Measurements from ENCODE around the gene ADAM15. TPM values are rescaled to one million over a fixed set of nuclear protein-coding genes. Genes with fewer than 3 reads are reported as not detected.

Gene ADAM15
- total and polyA plus RNA-seq, 5 donors from 2014 or later, result 9.8 to 31.5 (median 20.6) TPM

DNA sequence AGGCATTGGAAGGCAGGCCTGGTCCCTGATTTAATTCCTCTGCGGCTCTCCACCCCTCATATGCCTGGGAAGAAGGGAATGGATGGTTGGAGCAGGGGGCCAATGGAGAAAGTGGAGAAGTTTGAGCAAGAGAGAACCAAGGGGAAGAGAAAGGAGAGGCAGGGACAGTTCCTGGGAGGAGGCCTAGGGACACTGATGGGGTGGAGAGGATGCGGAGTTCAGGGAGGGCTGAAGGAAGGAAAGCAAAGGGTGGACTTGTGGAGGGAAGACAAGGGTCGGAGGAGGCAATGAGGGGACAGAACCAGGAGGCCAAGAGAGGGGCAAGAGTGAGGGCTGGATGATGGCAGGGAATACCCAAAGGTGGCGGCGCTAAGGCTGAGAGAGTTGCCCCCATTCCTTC, 41.4 kb upstream of the ADAM15 start:
- DNase-seq (no peak), ATAC-seq (ENCODE audit: low read depth in 2 of 2) (no peak)
- peaks cover 100% of the 10 kb centered on the region for H3K4me1 ChIP-seq (ENCODE audit: control insufficient read depth, insufficient read depth, low read length, poor library complexity, severe bottlenecking)
- H3K27me3 Mint-ChIP-seq, result no peaks in the 10 kb centered on the region
- peaks cover 9% of the 10 kb centered on the region for H3K36me3 ChIP-seq (ENCODE audit: control insufficient read depth, insufficient read depth, low read length)
- H3K4me3 Mint-ChIP-seq, result peak overlapping the region; percentile 94 to 99 (median 94)
- H3K27ac Mint-ChIP-seq, result peak overlapping the region; percentile 91 to 94 (median 93)
- H3K4me1 Mint-ChIP-seq, result peaks cover 17 to 86% (median 49%) of the 10 kb centered on the region in 4 donors
- H3K36me3 Mint-ChIP-seq, result peaks cover 5% of the 10 kb centered on the region
- no peaks in the 10 kb centered on the region for H3K27me3 ChIP-seq (ENCODE audit: control insufficient read depth, insufficient read depth, low read length)
- H3K27ac ChIP-seq (ENCODE audit: insufficient read depth, low read length, poor library complexity, severe bottlenecking), result peak overlapping the region; percentile 84
- H3K4me3 ChIP-seq (ENCODE audit: low read depth, low read length), result peak overlapping the region; percentile 86
- H3K9me3 Mint-ChIP-seq, result no peaks in the 10 kb centered on the region
- no peaks in the 10 kb centered on the region for H3K9me3 ChIP-seq (ENCODE audit: control insufficient read depth in 2 of 2, low read length in 2 of 2)

DNA sequence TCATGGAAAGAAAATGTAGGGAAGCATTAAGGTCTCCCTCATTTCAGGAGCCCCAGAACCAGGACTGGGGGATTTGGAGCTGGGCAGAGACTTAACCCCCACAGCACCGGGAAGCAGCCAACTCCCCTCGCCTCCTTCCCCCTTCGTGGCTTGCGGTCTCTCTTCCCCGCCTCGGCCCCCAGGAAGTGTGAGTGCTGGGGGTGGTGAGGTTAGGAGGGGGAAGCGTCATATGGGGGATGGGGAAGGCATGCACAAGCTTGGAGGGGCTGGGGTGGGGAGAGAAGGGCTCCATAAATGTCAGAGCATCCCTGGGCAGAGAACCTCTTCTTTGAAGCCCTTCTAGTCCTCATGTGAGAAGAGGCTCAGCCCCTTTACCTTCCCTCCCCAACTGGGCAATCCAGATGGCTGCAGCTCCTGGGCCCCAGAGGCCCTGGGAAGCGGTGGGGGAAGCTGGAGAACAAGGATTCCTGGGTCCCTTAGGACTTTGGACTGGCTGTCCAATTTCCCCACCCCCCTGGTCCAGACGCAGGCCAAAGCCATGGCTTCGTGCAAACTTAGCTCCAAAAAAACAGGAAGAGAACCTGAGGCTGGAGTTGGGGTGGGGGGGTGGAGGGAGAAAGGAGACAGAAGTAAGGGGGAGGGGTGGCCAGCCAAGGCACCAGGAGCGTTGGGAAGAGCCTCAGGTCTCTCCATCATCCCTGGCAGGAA, 40.8 kb upstream of the ADAM15 start:
- Mint-ChIP-seq H3K4me1 (peaks cover 17 to 84% (median 47%) of the 10 kb centered on the region in 4 donors), H3K9me3 (no peaks in the 10 kb centered on the region), H3K27me3 (no peaks in the 10 kb centered on the region), H3K36me3 (peaks cover 5% of the 10 kb centered on the region), H3K27ac (peak overlapping the region; percentile 91 to 94 (median 93)), H3K4me3 (peak overlapping the region; percentile 94 to 99 (median 94))
- DNase-seq, result peak in 1 of 3 donors; percentile 48
- peaks cover 100% of the 10 kb centered on the region for H3K4me1 ChIP-seq (ENCODE audit: control insufficient read depth, insufficient read depth, low read length, poor library complexity, severe bottlenecking)
- no peaks in the 10 kb centered on the region for H3K9me3 ChIP-seq (ENCODE audit: control insufficient read depth in 2 of 2, low read length in 2 of 2)
- no peak for ATAC-seq (ENCODE audit: low read depth in 2 of 2)
- peak overlapping the region; percentile 84 for H3K27ac ChIP-seq (ENCODE audit: insufficient read depth, low read length, poor library complexity, severe bottlenecking)
- H3K27me3 ChIP-seq (ENCODE audit: control insufficient read depth, insufficient read depth, low read length), result no peaks in the 10 kb centered on the region
- H3K36me3 ChIP-seq (ENCODE audit: control insufficient read depth, insufficient read depth, low read length), result peaks cover 12% of the 10 kb centered on the region
- peak overlapping the region; percentile 86 for H3K4me3 ChIP-seq (ENCODE audit: low read depth, low read length)

DNA sequence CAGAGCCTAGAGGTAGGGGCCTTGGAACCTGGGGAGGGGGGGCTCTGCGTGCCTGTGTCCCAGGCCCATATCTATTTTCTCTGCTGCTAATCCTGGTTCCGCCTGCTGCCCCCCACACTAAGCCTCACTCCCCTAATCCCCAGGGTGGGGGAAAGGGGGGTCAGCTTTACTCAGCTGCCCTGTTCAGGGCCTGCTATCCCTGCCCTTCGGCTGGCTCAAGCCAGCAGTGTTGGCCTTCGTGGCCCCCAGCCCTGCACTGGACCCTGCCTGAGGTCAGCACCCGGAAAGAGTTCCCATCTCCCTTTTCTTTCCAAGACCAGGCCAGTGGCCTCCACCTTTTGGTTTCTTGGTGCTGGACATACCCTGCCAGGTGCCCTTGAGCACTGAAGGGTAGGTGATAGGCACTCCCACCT, 40.1 kb upstream of the ADAM15 start:
- Histone ChIP-seq H3K4me1 (ENCODE audit: control insufficient read depth, insufficient read depth, low read length, poor library complexity, severe bottlenecking) (peaks cover 100% of the 10 kb centered on the region), H3K4me3 (ENCODE audit: low read depth, low read length) (no peak overlapping the region), H3K27me3 (ENCODE audit: control insufficient read depth, insufficient read depth, low read length) (no peaks in the 10 kb centered on the region), H3K36me3 (ENCODE audit: control insufficient read depth, insufficient read depth, low read length) (peaks cover 14% of the 10 kb centered on the region), H3K9me3 (ENCODE audit: control insufficient read depth in 2 of 2, low read length in 2 of 2) (no peaks in the 10 kb centered on the region), H3K27ac (ENCODE audit: insufficient read depth, low read length, poor library complexity, severe bottlenecking) (peak overlapping the region; percentile 84)
- H3K36me3 Mint-ChIP-seq, result peaks cover 8% of the 10 kb centered on the region
- H3K27me3 Mint-ChIP-seq, result no peaks in the 10 kb centered on the region
- ATAC-seq (ENCODE audit: low read depth in 2 of 2) (no peak), DNase-seq (no peak)
- H3K4me3 Mint-ChIP-seq, result peak overlapping the region; percentile 74 to 95 (median 92)
- H3K9me3 Mint-ChIP-seq, result no peaks in the 10 kb centered on the region
- H3K27ac Mint-ChIP-seq, result peak overlapping the region; percentile 62 to 73 (median 69)
- H3K4me1 Mint-ChIP-seq, result peaks cover 16 to 84% (median 49%) of the 10 kb centered on the region in 4 donors

DNA sequence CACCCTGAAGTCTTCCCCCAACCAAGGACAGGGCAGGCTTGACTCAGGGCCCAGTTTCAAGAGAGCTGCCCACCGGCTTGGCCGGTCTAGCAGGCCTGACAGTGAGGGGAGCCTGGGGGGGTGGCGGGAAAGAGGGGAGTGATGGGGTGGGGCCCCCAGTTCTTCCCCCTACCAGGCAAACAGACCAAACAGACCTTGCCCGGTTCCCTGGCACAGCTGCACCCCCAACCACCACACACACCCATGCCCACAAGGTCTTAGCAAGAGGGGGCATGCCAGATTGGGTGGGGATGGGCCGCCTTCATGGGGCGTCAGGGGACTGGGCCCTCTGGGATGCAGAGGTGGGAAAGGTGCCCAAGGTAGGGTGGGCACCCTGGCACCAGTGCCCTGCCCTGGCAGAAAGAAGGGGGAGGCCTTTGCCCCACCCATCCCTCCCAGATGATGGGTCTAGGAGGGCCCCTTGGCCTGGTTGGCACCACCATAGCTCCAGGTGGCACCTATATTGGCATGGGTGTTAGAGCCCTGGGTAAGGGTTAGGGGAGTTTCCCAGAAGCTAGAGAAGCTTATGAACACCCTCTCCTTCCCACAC, 39.6 kb upstream of the ADAM15 start:
- peaks cover 12% of the 10 kb centered on the region for H3K36me3 Mint-ChIP-seq
- H3K4me1 ChIP-seq (ENCODE audit: control insufficient read depth, insufficient read depth, low read length, poor library complexity, severe bottlenecking), result peaks cover 100% of the 10 kb centered on the region
- no peaks in the 10 kb centered on the region for H3K9me3 ChIP-seq (ENCODE audit: control insufficient read depth in 2 of 2, low read length in 2 of 2)
- no peaks in the 10 kb centered on the region for H3K27me3 Mint-ChIP-seq
- H3K27me3 ChIP-seq (ENCODE audit: control insufficient read depth, insufficient read depth, low read length), result no peaks in the 10 kb centered on the region
- peak overlapping the region; percentile 80 to 86 (median 81) for H3K27ac Mint-ChIP-seq
- DNase-seq, result no peak
- peak overlapping the region; percentile 88 to 95 (median 92) for H3K4me3 Mint-ChIP-seq
- peak overlapping the region; percentile 35 for H3K4me3 ChIP-seq (ENCODE audit: low read depth, low read length)
- ATAC-seq (ENCODE audit: low read depth in 2 of 2), result no peak
- peak overlapping the region; percentile 84 for H3K27ac ChIP-seq (ENCODE audit: insufficient read depth, low read length, poor library complexity, severe bottlenecking)
- H3K4me1 Mint-ChIP-seq, result peaks cover 11 to 84% (median 49%) of the 10 kb centered on the region in 4 donors
- H3K9me3 Mint-ChIP-seq, result no peaks in the 10 kb centered on the region
- H3K36me3 ChIP-seq (ENCODE audit: control insufficient read depth, insufficient read depth, low read length), result peaks cover 15% of the 10 kb centered on the region

- Mint-ChIP-seq H3K4me1 (peaks cover 6 to 84% (median 47%) of the 10 kb centered on the region in 4 donors), H3K36me3 (peaks cover 12% of the 10 kb centered on the region), H3K9me3 (no peaks in the 10 kb centered on the region), H3K4me3 (peak overlapping the region; percentile 75 to 95 (median 89)), H3K27me3 (no peaks in the 10 kb centered on the region), H3K27ac (peak overlapping the region; percentile 80 to 97 (median 92))
- ATAC-seq (ENCODE audit: low read depth in 2 of 2), result peak in 1 of 2 donors; percentile 4
- peak overlapping the region; percentile 84 for H3K27ac ChIP-seq (ENCODE audit: insufficient read depth, low read length, poor library complexity, severe bottlenecking)
- H3K4me1 ChIP-seq (ENCODE audit: control insufficient read depth, insufficient read depth, low read length, poor library complexity, severe bottlenecking), result peaks cover 100% of the 10 kb centered on the region
- no peaks in the 10 kb centered on the region for H3K9me3 ChIP-seq (ENCODE audit: control insufficient read depth in 2 of 2, low read length in 2 of 2)
- no peaks in the 10 kb centered on the region for H3K27me3 ChIP-seq (ENCODE audit: control insufficient read depth, insufficient read depth, low read length)
- H3K4me3 ChIP-seq (ENCODE audit: low read depth, low read length), result peak overlapping the region; percentile 63
- DNase-seq, result peak in 1 of 3 donors; percentile 57
- H3K36me3 ChIP-seq (ENCODE audit: control insufficient read depth, insufficient read depth, low read length), result peaks cover 16% of the 10 kb centered on the region
These were observed 39.0 kb upstream of the ADAM15 start for GRCh38 chr1:155012026-155012546.

DNA sequence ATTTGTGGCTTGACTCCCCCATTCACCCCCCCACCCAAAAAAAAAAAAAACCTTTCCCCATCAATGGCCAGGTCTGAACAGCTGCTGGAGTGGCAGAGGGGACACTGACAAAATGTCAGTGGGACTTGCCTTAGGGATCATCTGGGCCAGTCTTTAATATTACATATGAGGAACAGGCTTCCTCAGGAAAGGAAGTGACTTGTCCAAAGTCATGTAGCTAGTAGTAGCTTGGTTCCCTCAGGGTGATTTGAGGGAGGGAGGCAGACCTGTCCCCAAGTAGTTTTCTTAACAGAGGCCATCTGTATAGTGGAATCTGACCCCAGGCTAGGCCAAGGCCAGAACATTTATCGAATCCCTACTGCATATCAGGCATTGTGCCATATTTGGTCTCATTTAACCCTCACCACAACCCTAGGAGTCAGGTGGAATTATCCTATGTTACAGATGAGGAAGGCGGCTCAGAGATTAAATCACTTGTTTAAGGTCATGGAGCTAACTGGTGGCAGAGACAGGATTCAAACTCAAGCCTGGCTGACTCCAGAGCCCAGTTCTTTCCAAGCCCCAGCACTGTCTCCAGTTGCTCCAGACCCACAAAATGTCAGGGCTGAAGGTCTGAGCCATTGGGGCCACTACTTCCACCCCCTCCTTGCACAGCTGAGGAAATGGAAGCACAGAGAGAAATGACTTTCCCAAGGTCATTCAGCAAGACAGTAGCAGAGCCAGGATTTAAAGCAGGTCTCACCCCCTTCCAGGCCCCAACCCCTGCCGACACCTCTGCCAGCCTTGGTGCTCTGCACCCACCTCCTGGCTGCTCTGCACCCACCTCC, 38.1 kb upstream of the ADAM15 start:
- no peaks in the 10 kb centered on the region for H3K9me3 Mint-ChIP-seq
- ATAC-seq (ENCODE audit: low read depth in 2 of 2), result no peak
- peak overlapping the region; percentile 84 for H3K27ac ChIP-seq (ENCODE audit: insufficient read depth, low read length, poor library complexity, severe bottlenecking)
- no peak for DNase-seq
- H3K36me3 Mint-ChIP-seq, result peaks cover 12% of the 10 kb centered on the region
- peaks cover 100% of the 10 kb centered on the region for H3K4me1 ChIP-seq (ENCODE audit: control insufficient read depth, insufficient read depth, low read length, poor library complexity, severe bottlenecking)
- peaks cover 6 to 83% (median 52%) of the 10 kb centered on the region in 4 donors for H3K4me1 Mint-ChIP-seq
- H3K27ac Mint-ChIP-seq, result peak overlapping the region; percentile 80 to 97 (median 92)
- no peaks in the 10 kb centered on the region for H3K9me3 ChIP-seq (ENCODE audit: control insufficient read depth in 2 of 2, low read length in 2 of 2)
- H3K27me3 Mint-ChIP-seq, result no peaks in the 10 kb centered on the region
- peak overlapping the region; percentile 63 for H3K4me3 ChIP-seq (ENCODE audit: low read depth, low read length)
- no peaks in the 10 kb centered on the region for H3K27me3 ChIP-seq (ENCODE audit: control insufficient read depth, insufficient read depth, low read length)
- peaks cover 16% of the 10 kb centered on the region for H3K36me3 ChIP-seq (ENCODE audit: control insufficient read depth, insufficient read depth, low read length)
- peak overlapping the region; percentile 75 to 95 (median 89) for H3K4me3 Mint-ChIP-seq

DNA sequence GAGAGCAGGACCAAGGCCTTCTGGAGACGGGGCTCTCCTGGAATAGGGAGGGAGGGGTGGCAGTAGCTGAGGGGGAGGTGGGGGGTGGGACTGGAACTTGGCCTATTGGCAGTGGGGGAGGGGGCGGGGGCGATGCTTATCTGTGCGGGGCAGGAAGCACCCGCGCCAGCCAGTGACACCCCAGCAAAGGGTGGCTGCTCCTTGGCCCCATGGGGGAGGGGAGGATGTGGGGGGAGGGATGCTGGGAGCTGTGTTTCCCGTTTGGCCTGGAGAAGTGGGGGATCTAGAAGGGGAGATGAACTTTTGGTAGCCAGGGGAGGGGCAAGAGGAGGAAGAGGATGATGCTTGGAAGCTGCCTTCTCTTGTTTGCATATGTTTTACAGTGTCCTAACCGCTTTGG, 37.5 kb upstream of the ADAM15 start:
- H3K27ac Mint-ChIP-seq, result peak overlapping the region; percentile 80 to 97 (median 92)
- ATAC-seq (ENCODE audit: low read depth in 2 of 2), result no peak
- H3K4me3 Mint-ChIP-seq, result peak overlapping the region; percentile 81 to 95 (median 90)

More for the DNA sequence above, 37.5 kb upstream of the ADAM15 start:
- Histone ChIP-seq H3K27ac (ENCODE audit: insufficient read depth, low read length, poor library complexity, severe bottlenecking) (peak overlapping the region; percentile 84), H3K27me3 (ENCODE audit: control insufficient read depth, insufficient read depth, low read length) (no peaks in the 10 kb centered on the region), H3K4me3 (ENCODE audit: low read depth, low read length) (peak overlapping the region; percentile 60), H3K36me3 (ENCODE audit: control insufficient read depth, insufficient read depth, low read length) (peaks cover 16% of the 10 kb centered on the region), H3K4me1 (ENCODE audit: control insufficient read depth, insufficient read depth, low read length, poor library complexity, severe bottlenecking) (peaks cover 99% of the 10 kb centered on the region), H3K9me3 (ENCODE audit: control insufficient read depth in 2 of 2, low read length in 2 of 2) (no peaks in the 10 kb centered on the region)
- no peaks in the 10 kb centered on the region for H3K27me3 Mint-ChIP-seq
- H3K4me1 Mint-ChIP-seq, result peaks cover 6 to 79% (median 53%) of the 10 kb centered on the region in 4 donors
- H3K36me3 Mint-ChIP-seq, result peaks cover 12% of the 10 kb centered on the region
- no peaks in the 10 kb centered on the region for H3K9me3 Mint-ChIP-seq
- DNase-seq, result peak; percentile 37 to 74 (median 42)
